Measurements from ENCODE around the gene NEK6.

The NEK6 gene

DNA sequence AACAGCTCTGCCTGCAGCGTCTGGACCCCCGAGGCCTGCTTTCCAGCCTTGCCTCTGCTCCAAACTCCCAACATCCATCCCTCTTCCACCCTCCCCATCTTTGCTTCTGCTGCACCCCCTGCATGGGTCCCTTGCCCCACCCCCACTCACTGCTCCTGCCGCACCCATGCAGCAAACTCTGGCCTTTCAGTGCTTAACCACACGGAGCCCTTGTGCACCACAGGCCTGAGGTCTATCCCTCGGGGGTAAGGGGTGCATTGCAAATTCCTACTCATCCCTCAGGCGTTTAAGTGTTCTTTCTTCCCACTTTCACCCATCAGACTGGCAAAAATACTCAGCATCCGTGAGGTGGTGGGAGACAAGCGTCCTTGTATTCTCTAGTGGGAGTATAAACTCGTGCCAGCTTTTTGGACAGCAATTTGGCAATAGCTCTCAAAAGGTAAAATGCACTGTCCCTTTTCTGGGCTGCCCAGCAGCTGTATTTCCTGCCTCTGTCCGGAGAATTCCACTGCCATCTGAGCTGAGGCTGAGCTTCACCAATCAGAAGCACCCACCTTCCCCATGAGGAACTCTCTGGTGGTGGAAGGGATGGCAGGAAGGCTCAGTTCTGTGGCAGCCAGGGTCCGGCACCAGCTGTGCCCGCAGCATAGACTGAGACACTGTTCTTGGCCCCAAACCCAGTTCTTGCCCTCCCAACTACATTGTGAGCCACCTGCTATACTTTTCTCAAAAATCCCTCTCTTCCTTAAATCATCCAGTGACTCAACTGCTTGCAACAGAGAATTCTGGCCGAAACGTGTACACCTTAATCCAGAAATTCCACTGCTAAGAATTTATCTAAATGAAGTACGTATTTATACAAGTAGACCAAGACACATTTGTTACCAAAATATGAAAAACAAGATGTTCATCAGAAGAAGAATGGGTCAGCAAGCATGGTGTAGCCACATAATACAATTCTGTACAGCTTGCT is 142.5 kb downstream of the NEK6 start:
- TF ChIP-seq ZFP30 (CRISPR knock-in tag; IDR thresholded peaks at IDR 0.05) (no peak), OSR1 (CRISPR knock-in tag; IDR thresholded peaks at IDR 0.05) (no peak)
- ATAC-seq, result no peak

Measured in SK-N-SH treated with all-trans-retinoic acid at 6 μM for 48 hours (cell line).